Measurements from ENCODE around the gene SKIL. TPM values are rescaled to one million over a fixed set of nuclear protein-coding genes. Genes with fewer than 3 reads are reported as not detected.

SKIL gene
- total and polyA plus RNA-seq, 2 experiments from 2014 or later: 141 to 358 TPM

DNA sequence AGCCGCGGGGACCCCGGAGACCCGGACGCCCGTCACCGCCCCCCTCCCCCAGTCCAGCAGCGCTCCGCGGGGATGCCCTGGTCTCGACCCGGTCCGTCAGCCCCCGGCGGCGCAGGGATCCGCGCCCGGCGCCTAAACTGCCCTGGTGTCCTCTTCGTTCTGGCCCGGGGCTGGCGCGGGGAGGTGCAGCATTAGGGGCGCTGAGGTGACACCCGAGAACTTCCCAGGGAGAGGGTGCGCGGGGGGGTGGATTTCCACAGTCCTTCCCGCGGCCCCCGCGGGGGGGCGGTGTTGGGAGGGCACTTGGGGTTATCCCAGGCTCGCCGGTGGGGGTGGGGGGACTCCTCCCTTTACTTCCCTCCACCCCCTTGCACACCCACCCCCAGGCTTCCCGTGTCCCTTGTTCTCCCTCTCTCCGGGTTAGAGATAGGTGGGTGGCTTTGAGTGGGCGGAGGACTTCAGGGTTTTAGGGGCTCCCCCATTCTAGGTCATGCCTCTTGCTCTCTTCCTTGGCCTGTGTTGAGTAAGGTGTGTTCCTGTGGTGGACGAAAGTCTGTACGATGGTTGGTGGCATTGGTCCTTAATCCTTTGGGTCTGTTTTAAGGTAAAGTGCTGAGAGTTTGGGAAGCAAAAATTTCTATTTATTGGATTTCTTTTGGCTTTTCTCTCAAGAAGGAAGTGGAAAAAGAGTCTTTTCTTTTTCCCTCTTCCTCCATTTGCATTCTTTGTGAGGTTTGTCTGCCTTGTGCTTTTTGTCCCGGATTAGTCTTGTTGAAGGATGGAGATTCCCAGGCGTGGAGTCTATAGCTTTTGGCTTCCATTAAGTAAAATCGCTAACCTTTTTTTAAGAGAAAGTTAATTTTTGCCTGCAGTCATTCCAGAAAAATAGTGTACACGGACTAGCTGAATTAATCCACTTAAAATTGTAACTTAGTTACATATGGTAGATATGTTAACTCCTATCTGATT is 811 bp downstream of the SKIL start:
- H4K20me1 ChIP-seq (replicated peaks; ENCODE audit: insufficient read depth): peaks cover 39% of the 10 kb centered on the region
- H3K36me3 Mint-ChIP-seq (ENCODE audit: low read depth): peaks cover 51% of the 10 kb centered on the region
- ATAC-seq: peak; percentile 36
- H3K4me3 ChIP-seq: peak overlapping the region; percentile 92
- peak overlapping the region; percentile 93 for H3K27ac ChIP-seq (ENCODE audit: low read depth)
- peaks cover 30% of the 10 kb centered on the region for H3F3A ChIP-seq (replicated peaks; ENCODE audit: low read depth)
- peaks cover 52% of the 10 kb centered on the region for H3K4me1 Mint-ChIP-seq
- peaks cover 5% of the 10 kb centered on the region for H3K27me3 Mint-ChIP-seq (ENCODE audit: insufficient read depth, low read depth, poor library complexity)
- H3K27ac Mint-ChIP-seq: peak overlapping the region; percentile 89
- TF ChIP-seq, protein P1, sequence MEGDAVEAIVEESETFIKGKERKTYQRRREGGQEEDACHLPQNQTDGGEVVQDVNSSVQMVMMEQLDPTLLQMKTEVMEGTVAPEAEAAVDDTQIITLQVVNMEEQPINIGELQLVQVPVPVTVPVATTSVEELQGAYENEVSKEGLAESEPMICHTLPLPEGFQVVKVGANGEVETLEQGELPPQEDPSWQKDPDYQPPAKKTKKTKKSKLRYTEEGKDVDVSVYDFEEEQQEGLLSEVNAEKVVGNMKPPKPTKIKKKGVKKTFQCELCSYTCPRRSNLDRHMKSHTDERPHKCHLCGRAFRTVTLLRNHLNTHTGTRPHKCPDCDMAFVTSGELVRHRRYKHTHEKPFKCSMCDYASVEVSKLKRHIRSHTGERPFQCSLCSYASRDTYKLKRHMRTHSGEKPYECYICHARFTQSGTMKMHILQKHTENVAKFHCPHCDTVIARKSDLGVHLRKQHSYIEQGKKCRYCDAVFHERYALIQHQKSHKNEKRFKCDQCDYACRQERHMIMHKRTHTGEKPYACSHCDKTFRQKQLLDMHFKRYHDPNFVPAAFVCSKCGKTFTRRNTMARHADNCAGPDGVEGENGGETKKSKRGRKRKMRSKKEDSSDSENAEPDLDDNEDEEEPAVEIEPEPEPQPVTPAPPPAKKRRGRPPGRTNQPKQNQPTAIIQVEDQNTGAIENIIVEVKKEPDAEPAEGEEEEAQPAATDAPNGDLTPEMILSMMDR (conservative IDR thresholded peaks at IDR 0.05; ENCODE audit: low read depth in 2 of 2): peak; percentile 38 to 39
- TF ChIP-seq EZH2 (IDR thresholded peaks at IDR 0.05; ENCODE audit: low read depth, unreplicated experiment): no peak
- TF ChIP-seq POLR2AphosphoS5 (IDR thresholded peaks at IDR 0.05; ENCODE audit: low read depth): peak; percentile 78
- no peak for TF ChIP-seq EZH2phosphoT487 (IDR thresholded peaks at IDR 0.05; ENCODE audit: unreplicated experiment)
- no peaks in the 10 kb centered on the region; the same call in 2 of the 3 replicates for H3K9me3 Mint-ChIP-seq
- peak overlapping the region; percentile 89 for H3K4me3 Mint-ChIP-seq
- H2AFZ ChIP-seq: no peak overlapping the region
- DNase-seq (ENCODE audit: low spot score): peak; percentile 80
- H3K79me2 ChIP-seq (replicated peaks; ENCODE audit: insufficient read depth): peaks cover 57% of the 10 kb centered on the region
- H3K4me2 ChIP-seq: peak overlapping the region; percentile 86
- H3K4me1 ChIP-seq (ENCODE audit: insufficient read depth): peaks cover 46% of the 10 kb centered on the region
- no peaks in the 10 kb centered on the region for H3K9me2 ChIP-seq (ENCODE audit: insufficient read depth)
- no peaks in the 10 kb centered on the region for H3K27me3 ChIP-seq (ENCODE audit: insufficient read depth)
- peaks cover 36% of the 10 kb centered on the region for H3K36me3 ChIP-seq (ENCODE audit: insufficient read depth)

DNA sequence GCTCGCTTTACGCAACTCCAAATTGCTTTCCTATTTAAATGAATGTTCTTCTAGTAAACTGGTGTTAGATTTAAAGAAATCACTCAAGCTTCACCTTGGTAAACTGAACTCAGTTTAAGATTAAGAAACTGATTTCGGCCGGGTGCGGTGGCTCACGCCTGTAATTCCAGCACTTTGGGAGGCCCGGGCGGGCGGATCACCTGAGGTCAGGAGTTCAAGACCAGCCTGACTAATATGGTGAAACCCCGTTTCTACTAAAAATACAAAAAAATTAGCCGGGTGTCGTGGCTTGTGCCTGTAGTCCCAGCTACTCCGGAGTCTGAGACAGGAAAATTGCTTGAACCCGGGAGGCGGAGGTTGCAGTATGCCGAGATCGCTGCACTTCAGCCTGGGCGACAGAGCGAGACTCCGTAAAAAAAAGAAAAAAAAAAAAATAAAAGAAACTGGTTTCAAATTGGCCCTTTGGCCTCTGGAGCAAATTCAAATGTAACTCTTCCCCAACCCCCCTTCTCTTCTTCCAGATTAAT is 1.7 kb downstream of the SKIL start:
- TF ChIP-seq CREB1 (CRISPR knock-in tag; IDR thresholded peaks at IDR 0.05; ENCODE audit: low read depth): no peak
- no peak for TF ChIP-seq EZH2phosphoT487 (IDR thresholded peaks at IDR 0.05; ENCODE audit: unreplicated experiment)
- no peak for TF ChIP-seq ZNF114 (CRISPR knock-in tag; IDR thresholded peaks at IDR 0.05)
- no peak for TF ChIP-seq ZNF462 (CRISPR knock-in tag; IDR thresholded peaks at IDR 0.05)
- TF ChIP-seq, protein P1 (conservative IDR thresholded peaks at IDR 0.05; ENCODE audit: low read depth in 2 of 2): no peak
- TF ChIP-seq STAT1 (IDR thresholded peaks at IDR 0.05; ENCODE audit: unreplicated experiment): no peak
- TF ChIP-seq NANOG (IDR thresholded peaks at IDR 0.05; ENCODE audit: borderline replicate concordance): no peak
- TF ChIP-seq EZH2 (IDR thresholded peaks at IDR 0.05; ENCODE audit: low read depth, unreplicated experiment): no peak
- peaks cover 46% of the 10 kb centered on the region for H3K4me1 ChIP-seq (ENCODE audit: insufficient read depth)
- peaks cover 24% of the 10 kb centered on the region for H3F3A ChIP-seq (replicated peaks; ENCODE audit: low read depth)
- H3K27me3 ChIP-seq (ENCODE audit: insufficient read depth): no peaks in the 10 kb centered on the region
- Mint-ChIP-seq H3K4me1 (peaks cover 48% of the 10 kb centered on the region), H3K4me3 (peak overlapping the region; percentile 89), H3K27ac (peak overlapping the region; percentile 89), H3K36me3 (ENCODE audit: low read depth) (peaks cover 60% of the 10 kb centered on the region), H3K9me3 (no peaks in the 10 kb centered on the region; the same call in 2 of the 3 replicates), H3K27me3 (ENCODE audit: insufficient read depth, low read depth, poor library complexity) (peaks cover 11% of the 10 kb centered on the region)
- DNase-seq (ENCODE audit: low spot score) (no peak), ATAC-seq (no peak)
- peak overlapping the region; percentile 93 for H3K27ac ChIP-seq (ENCODE audit: low read depth)
- H3K36me3 ChIP-seq (ENCODE audit: insufficient read depth): peaks cover 36% of the 10 kb centered on the region
- no peak overlapping the region for H2AFZ ChIP-seq
- no peaks in the 10 kb centered on the region for H3K9me2 ChIP-seq (ENCODE audit: insufficient read depth)
- peak overlapping the region; percentile 92 for H3K4me3 ChIP-seq
- peak overlapping the region; percentile 86 for H3K4me2 ChIP-seq
- H3K79me2 ChIP-seq (replicated peaks; ENCODE audit: insufficient read depth): peaks cover 67% of the 10 kb centered on the region
- H4K20me1 ChIP-seq (replicated peaks; ENCODE audit: insufficient read depth): peaks cover 47% of the 10 kb centered on the region

All from GM23338 (cell line).